SK-N-SH treated with all-trans-retinoic acid at 6 μM for 48 hours (cell line): ENCODE results near the gene MUC5AC.

ENCODE experiments used
- ARNTL ChIP-seq: fragments of 450-650 bp; formaldehyde crosslinking; IDR thresholded peaks from 2 replicates; pipeline ENCODE4 v1.5.0; 2020; ENCODE audit warnings: low read depth, mild to moderate bottlenecking, moderate library complexity, borderline replicate concordance
- OSR1 ChIP-seq: fragments of 250-450 bp; sonication (Bioruptor Pico); IDR thresholded peaks from 2 replicates; pipeline ENCODE4 v1.8.0; 2022; ENCODE audit warnings: moderate library complexity, mild to moderate bottlenecking, inconsistent platforms
- PATZ1 ChIP-seq: fragments of 250-450 bp; sonication (Bioruptor Pico); IDR thresholded peaks from 2 replicates; pipeline ENCODE4 v1.8.0; 2020; ENCODE audit warnings: mild to moderate bottlenecking, moderate library complexity, borderline replicate concordance
- RARB ChIP-seq: fragments of 250-450 bp; sonication (Bioruptor Pico); IDR thresholded peaks from 2 replicates; pipeline ENCODE4 v1.8.0; 2021; ENCODE audit warnings: mild to moderate bottlenecking, moderate library complexity
- TOX ChIP-seq: fragments of 250-450 bp; sonication (Bioruptor Pico); IDR thresholded peaks from 2 replicates; pipeline ENCODE4 v1.8.0; 2021; ENCODE audit warnings: mild to moderate bottlenecking, moderate library complexity, borderline replicate concordance
- ZFP3 ChIP-seq: fragments of 250-450 bp; sonication (Bioruptor Pico); IDR thresholded peaks from 2 replicates; pipeline ENCODE4 v1.5.0; 2020; ENCODE audit warnings: mild to moderate bottlenecking, moderate library complexity
- ZFP30 ChIP-seq: fragments of 450-650 bp; formaldehyde crosslinking; IDR thresholded peaks from 2 replicates; pipeline ENCODE4 v1.5.0; 2022; ENCODE audit warnings: mild to moderate bottlenecking, moderate library complexity
- ZNF8 ChIP-seq: fragments of 450-650 bp; formaldehyde crosslinking; IDR thresholded peaks from 2 replicates; pipeline ENCODE4 v1.5.0; 2020; ENCODE audit warnings: mild to moderate bottlenecking, moderate library complexity

GRCh38 chr11:1194231-1194976, 36.7 kb downstream of the MUC5AC start:
- TF ChIP-seq RARB (no peak), PATZ1 (CRISPR knock-in tag) (no peak), ARNTL (no peak), OSR1 (CRISPR knock-in tag) (no peak), ZNF8 (CRISPR knock-in tag) (no peak), ZFP30 (CRISPR knock-in tag) (no peak), ZFP3 (CRISPR knock-in tag) (no peak), TOX (CRISPR knock-in tag) (no peak)
